Breast epithelium (tissue), 3 donors: ENCODE data around the gene ATP4B.

Experiments used
- CTCF ChIP-seq, 3 donors: fragments of 450-650 bp; IDR thresholded peaks; one replicate each; pipeline ENCODE4 v1.5.1; 2016 to 2017; ENCODE audit warnings: antibody characterized with exemption in 3 of 3, mild to moderate bottlenecking in 3 of 3, moderate library complexity in 3 of 3
- POLR2A ChIP-seq: fragments of 450-650 bp; IDR thresholded peaks from one replicate; pipeline ENCODE4 v1.6.1; 2016; ENCODE audit warnings: antibody characterized with exemption, mild to moderate bottlenecking, moderate library complexity
- POLR2AphosphoS5 ChIP-seq, 3 donors: sonication (generic); formaldehyde crosslinking; IDR thresholded peaks; one replicate each; pipeline ENCODE4 v1.6.1; 2017; ENCODE audit warnings: antibody characterized with exemption in 3 of 3

DNA sequence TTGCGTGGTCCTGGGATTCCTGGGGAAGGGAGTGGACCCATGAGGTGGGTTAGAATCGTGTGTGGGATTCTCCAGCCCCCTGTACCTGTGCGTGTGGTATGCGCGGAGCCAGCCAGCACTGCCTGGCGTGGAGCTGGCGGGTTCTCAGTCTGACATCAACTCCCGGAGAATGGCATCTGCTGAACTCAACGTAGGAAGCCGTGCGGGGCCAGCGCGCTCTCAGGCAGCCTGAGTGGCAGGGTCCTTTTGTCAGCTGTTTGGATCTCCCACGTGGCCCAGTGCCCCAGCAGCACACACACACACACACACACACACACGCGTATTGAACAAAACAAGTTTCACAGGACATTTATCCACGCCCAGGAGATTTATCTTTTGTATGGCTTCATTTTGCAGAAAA, 28.1 kb downstream of the ATP4B start:
- no peak for TF ChIP-seq CTCF (IDR thresholded peaks at IDR 0.05)
- no peak for TF ChIP-seq POLR2AphosphoS5 (IDR thresholded peaks at IDR 0.05)
- TF ChIP-seq POLR2A: no peak
